ENCODE results near the gene CDK12.
A peak's percentile ranks its signal among the peaks of the same experiment; 100 is the strongest.
"Not testable (repeated sequence)": the region's sequence is repeated elsewhere in the genome, so short reads cannot be mapped to it uniquely, and the experiment has no call there.

CDK12 gene

GRCh38 chr17:39461113-39461925 is at the start of gene CDK12:
Gene CDK12, plus strand, starts transcription at chr17:39461486. Its CDS starts 586 bp downstream, at chr17:39462072.
- DNase-seq: peak; percentile 98 to 99

DNA sequence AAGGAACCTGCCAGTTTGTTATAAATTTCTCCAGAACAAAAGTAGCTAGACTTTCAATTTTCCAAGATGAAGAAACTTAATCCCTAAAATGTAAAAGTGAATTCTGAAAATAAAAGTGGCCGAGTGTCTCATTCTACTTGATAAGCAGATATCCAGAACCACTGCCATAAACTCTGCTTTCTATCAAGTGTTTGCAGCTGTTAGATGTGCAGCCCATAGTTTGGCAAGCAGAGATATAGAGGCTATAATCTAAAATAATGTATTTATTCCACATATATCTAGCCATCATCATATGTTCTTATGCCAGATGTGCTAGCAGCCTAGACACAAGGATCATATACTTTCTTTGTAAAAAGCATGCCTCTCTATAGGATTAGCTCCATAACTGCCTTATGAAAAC is 45.1 kb upstream of the CDK12 start:
- no peak for DNase-seq

DNA sequence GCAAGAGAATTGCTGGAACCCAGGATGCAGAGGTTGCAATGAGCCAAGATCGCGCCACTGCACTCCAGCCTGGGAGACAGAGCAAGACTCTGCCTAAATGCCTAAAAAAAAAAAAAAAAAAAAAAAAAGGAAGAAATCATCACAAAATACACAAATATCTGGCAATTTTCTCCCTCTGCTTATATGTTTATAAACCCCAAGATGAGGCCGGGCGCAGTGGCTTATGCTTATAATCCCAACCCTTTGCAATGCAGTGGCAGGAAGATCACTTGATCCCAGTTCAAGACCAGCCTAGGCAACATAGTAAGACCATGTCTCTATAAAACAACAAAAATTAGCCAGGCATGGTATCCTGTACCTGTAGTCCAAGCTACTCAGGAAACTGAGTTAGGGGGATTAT is 31.7 kb upstream of the CDK12 start:
- no peak for DNase-seq

DNA sequence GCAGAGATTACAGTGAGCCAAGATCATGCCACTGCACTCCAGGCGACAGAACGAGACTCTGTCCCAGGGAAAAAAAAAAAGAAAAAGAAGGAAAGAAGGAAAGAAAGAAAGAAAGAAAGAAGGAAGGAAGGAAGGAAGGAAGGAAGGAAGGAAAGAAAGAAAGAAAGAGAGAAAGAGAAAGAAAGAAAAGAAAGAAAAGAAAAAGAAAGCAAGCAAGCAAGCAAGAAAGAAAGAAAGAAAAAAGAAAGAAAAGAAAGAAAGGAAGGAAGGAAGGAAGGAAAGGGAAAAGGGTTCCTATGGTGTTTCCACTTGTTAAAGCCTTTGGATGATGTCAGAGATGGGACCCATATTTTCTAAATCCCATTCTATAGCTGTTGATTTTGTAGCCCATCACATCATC is 21.4 kb upstream of the CDK12 start:
- not testable (repeated sequence) for DNase-seq

GRCh38 chr17:39443326-39443725 is 18.0 kb upstream of the CDK12 start:
- no peak for DNase-seq

GRCh38 chr17:39447561-39447960 is 13.7 kb upstream of the CDK12 start:
- DNase-seq: no peak

- DNase-seq: no peak
These were observed 11.2 kb upstream of the CDK12 start for GRCh38 chr17:39450051-39450450.

DNA sequence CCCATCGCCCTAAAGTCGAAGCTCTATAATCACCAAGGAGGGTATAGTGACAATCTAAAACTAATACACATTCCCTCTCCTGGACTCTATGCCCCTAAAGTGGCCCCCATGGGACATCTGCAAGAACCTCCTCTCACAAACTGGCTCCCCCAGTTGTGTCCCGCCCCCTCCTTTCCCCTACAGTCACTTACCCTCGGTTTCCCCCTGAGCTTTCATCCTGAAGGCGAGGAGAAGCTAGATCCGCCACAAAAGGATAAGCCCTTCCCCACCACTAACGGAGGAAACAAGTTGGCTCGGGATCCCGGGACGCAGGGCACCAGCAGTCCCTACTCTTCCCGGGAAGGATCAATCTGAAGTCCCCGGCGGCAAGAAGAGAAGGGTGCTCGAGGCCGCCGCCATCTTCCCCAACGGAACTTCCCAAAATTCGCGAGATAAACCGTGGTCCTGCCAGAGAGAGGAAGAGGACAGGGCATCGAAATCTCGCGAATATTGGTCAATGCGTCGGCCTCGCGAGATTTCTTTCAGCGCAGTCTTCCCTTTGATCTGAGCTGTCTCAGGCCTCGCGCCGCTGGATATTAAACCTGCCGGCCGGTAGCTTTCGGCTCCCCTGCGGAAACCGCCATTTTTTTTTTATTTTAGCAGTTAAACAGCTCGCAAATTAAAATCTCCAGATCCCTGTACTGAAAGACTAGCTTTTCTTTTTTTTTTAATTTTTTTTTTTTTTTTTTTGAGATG is 10.3 kb upstream of the CDK12 start, which contains the start of gene MED1:
Gene MED1, minus strand, starts transcription at position 417 of the 735 bp plus-strand sequence. Its CDS starts 201 bp downstream, at position 216.
- peak; percentile 96 for DNase-seq

DNA sequence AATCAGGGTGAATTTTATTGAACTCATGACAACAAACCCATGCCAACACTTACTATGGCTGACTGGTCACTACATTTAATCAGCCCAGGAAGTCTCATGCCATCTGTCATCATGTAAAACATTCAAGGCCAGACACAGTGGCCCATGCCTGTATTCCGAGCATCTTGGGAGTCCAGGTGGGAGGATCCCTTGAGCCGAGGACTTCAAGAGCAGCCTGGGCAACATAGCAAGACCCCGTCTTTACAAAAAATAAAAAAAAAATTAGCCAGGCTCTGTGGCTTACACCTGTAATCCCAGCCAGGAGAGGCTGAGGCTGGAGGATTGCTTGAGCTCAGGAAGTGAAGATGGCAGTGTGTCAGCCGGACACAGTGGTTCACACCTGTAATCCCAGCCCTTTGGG is 5.4 kb upstream of the CDK12 start:
- DNase-seq: no peak

DNA sequence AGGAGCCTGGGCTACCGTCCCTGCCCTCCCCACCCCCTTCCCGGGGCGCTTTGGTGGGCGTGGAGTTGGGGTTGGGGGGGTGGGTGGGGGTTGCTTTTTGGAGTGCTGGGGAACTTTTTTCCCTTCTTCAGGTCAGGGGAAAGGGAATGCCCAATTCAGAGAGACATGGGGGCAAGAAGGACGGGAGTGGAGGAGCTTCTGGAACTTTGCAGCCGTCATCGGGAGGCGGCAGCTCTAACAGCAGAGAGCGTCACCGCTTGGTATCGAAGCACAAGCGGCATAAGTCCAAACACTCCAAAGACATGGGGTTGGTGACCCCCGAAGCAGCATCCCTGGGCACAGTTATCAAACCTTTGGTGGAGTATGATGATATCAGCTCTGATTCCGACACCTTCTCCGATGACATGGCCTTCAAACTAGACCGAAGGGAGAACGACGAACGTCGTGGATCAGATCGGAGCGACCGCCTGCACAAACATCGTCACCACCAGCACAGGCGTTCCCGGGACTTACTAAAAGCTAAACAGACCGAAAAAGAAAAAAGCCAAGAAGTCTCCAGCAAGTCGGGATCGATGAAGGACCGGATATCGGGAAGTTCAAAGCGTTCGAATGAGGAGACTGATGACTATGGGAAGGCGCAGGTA is 762 bp downstream of the CDK12 start:
- DNase-seq: no peak

DNA sequence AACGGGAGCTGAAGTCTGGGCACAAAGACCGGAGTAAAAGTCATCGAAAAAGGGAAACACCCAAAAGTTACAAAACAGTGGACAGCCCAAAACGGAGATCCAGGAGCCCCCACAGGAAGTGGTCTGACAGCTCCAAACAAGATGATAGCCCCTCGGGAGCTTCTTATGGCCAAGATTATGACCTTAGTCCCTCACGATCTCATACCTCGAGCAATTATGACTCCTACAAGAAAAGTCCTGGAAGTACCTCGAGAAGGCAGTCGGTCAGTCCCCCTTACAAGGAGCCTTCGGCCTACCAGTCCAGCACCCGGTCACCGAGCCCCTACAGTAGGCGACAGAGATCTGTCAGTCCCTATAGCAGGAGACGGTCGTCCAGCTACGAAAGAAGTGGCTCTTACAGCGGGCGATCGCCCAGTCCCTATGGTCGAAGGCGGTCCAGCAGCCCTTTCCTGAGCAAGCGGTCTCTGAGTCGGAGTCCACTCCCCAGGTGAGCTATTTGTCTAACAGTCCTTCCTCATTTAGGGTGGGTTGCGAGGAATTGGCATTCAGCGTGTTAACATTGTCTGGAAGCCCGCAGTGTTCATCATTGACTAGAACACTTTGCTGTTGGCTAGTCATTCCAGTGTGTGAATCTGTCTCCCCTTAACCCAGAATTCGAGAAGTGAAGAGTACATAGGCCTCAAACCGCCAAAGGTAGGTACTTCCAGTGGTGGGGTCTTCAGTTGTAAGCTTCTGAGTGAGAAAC is 1.5 kb downstream of the CDK12 start:
- DNase-seq: no peak

GRCh38 chr17:39464639-39465181 is 3.4 kb downstream of the CDK12 start:
- DNase-seq: not testable (repeated sequence)

- not testable (repeated sequence) for DNase-seq
These were observed 7.3 kb downstream of the CDK12 start for GRCh38 chr17:39468610-39469009.

GRCh38 chr17:39473310-39473709 is 12.0 kb downstream of the CDK12 start:
- no peak for DNase-seq

DNA sequence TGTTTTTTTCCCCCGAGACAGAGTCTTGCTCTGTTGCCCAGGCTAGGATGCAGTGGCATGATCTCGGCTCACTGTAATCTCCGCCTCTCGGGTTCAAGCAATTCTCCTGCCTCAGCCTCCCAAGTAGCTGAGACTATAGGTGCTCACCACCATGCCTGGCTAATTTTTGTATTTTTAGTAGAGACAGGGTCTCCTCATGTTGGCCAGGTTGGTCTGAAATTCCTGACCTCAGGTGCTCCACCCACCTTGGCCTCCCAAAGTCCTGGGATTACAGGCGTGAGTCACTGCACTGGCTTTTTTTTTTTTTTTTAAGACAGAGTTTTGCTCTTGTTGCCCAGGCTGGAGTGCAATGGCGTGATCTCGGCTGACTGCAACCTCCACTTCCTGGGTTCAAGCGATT is 18.3 kb downstream of the CDK12 start:
- not testable (repeated sequence) for DNase-seq

DNA sequence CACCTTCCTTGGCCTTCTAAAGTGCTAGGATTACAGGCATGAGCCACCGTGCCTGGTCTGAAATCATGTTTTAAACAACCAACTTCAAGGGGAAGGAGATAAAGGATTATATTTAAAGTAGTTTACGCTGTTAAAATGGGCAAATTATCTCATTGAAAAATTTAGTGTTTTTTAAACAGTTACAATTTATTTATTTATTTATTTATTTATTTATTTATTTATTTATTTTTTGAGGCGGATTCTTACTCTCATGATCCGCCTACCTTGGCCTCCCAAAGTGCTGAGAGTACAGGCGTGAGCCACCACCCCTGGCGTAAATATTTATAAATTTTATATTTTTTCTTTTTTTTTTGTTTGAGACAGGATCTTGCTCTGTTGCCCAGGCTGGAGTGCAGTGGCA is 22.2 kb downstream of the CDK12 start:
- DNase-seq: no peak

DNA sequence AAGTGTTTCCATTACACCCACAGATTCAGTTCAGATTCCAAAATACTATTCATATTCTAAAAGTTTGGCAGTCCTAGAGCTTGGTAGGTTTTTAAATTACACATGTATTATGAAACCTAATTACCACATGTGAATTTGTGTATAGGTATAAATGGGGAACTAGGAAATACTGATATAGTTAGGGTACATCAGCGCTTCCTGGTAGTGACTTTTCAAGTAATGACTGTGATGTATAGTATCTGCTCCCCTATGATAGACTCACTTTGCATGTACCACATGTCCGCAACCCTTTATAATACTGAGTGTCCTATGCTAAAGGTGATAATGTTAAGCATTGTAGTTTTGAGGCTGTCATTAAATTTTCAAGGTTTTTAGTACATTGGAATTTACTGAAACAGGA is 22.9 kb downstream of the CDK12 start:
- no peak for DNase-seq

DNA sequence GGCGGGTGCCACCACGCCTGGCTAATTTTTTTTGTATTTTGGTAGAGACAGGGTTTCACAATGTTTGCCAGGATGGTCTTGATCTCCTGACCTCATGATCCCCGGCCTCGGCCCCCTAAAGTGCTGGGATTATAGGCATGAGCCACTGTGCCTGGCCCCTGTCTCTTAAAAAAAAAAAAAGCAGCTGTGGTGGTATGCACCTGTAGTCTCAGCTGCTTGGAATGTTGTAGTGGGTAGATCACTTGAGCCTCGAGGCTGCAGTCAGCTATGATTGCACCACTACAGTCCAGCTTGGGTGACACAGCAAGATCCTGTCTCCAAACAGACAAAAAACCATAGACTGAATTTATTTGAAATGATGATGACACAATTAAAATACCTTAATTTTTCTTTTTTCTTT is 24.3 kb downstream of the CDK12 start:
- DNase-seq: no peak

- DNase-seq: no peak
These were observed 25.0 kb downstream of the CDK12 start for GRCh38 chr17:39486242-39486641.

GRCh38 chr17:39487490-39487889 is 26.2 kb downstream of the CDK12 start:
- not testable (repeated sequence) for DNase-seq

DNA sequence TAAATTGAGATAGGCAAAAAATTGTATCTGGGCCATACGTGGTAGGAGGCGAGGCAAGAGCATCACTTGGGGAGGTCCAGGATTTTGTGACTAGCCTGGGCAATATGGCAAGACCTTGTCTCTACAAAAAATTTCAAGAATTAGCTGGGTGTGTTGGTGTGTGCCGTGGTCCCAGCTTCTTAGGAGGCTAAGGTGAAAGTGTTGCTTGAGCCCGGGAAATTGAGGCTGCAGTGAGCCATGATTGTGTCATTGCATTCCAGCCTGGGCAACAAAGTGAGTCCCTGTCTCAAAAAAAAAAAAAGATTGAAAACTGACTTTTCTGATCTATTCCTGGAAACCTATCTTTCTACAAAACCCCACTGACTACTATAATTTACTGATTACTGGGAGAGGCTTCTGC is 26.7 kb downstream of the CDK12 start:
- DNase-seq: no peak

GRCh38 chr17:39496921-39497320 is 35.6 kb downstream of the CDK12 start:
- not testable (repeated sequence) for DNase-seq

DNA sequence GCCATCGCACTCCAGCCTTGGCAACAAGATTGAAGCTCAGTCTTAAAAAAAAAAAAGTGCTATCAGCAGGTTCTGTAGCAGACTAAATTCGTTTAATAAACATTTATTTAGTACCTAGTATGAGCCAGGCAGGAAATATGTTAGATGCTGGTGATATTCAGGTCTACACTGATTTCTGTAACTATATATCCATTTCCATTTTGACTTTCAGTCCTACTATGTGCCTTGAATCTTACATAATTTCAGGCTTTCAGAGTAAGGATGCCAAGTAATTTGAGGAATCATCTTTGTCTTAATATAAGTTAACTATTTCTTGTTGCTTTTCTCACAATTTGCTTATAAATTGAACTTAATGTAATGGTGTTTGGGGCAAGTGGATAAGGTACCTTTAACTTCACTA is 46.2 kb downstream of the CDK12 start:
- DNase-seq: no peak
